HS-27A (cell line): ENCODE measurements around the gene VPS9D1.
"Not testable (repeated sequence)": the region's sequence is repeated elsewhere in the genome, so short reads cannot be mapped to it uniquely, and the experiment has no call there.

Experiments
- DNase-seq: peaks from one replicate; pipeline ENCODE4 v3.0.0-alpha.2; 2012; ENCODE audit warnings: low read depth, missing footprints

Gene VPS9D1

DNA sequence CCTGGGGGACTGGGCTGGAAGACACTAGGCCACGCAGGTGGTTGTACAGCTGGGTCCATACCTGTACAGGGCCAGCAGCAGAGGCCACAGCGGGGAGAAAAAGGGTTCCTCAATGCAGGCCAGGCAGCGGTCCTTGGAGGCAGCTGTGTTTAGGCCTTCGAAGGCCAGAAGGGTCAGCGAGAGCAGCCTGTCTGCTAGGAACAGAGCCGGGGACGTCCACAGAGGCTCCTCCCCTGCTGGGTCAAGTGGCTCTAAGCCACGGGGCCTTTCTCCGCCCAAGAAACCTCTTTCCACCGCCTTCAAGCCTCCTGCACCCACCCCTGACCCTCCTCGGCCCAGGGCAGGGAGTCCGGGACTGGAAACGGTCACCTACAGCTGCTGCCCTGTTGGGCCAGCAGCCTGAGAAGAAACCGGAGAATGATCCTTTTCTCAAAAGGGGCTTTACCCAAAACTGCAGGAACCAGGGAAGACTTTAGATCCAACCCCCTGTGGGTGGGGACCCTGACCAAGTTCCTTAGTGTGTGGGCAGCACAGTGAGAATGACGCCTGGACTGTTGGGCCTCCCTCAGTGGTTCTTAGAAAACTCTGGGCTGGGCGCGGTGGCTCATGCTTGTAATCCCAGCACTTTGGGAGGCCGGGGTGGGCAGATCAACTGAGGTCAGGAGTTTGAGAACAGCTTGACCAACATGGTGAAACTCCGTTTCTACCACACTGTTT lies 10.8 kb downstream of the VPS9D1 start:
- DNase-seq: no peak

- no peak for DNase-seq
These were observed 11.5 kb downstream of the VPS9D1 start for GRCh38 chr16:89709166-89709565.

DNA sequence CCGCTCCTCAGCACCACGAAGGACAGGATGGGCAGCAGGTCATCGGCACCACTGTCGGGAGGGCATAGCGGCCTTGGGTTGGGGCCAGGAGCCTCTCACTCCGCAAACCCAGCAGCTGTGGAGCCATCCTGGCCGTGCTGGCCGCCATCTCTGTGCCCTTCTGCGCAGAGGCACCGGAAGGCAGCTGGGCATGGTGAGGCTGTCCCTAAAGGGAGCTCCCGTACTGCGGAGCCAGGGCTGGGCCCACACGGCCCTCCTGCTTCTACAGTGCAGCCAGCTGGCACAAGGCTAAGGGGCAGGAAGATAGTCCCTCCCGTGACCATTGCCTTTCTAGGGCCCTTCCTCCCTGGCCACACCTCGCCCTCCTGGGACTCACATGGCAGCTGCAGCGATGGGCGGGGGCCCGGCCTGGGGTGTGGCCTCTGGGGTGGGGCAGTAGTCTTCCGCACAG lies 12.2 kb downstream of the VPS9D1 start:
- DNase-seq: no peak

DNA sequence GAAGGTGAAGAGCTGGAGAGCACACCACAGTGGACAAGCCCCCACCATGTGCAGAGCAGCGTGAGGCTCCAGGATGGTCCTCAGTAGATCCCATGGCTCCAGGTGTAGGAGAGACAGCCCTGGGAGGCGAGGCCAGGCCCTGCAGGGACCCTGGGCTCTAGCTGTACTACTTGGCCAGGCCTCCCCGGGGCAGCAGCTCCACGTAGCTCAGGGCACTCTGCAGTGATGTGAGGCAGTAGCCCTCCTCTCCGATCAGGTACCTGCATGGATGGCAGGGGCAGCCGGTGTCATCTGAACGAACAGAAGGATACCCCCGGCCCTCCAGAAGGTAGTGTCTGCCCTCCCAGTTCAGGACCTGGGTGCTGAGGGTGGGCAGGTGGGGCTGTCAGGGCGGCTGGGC lies 13.0 kb downstream of the VPS9D1 start:
- DNase-seq: no peak

GRCh38 chr16:89706518-89707260 lies 14.0 kb downstream of the VPS9D1 start:
- DNase-seq: no peak

DNA sequence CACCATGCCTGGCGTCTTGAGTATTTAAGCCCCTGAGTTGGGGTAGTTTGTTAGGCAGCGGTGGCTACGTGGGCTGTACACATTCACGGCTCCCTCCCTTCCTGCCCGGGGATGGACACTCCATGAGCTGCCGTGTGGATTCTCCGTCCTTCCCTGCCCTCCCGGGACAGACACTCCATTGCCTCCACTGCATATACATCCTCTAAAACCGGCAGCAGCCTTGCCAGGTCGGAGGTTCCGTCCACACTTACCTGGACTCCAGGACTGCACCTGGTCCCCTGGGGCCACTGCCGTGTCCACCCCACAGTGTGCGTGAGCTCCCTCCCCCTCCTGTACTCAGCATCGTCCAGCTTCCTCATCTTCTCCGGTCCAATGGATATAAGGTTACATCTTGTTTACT lies 15.7 kb downstream of the VPS9D1 start:
- no peak for DNase-seq

DNA sequence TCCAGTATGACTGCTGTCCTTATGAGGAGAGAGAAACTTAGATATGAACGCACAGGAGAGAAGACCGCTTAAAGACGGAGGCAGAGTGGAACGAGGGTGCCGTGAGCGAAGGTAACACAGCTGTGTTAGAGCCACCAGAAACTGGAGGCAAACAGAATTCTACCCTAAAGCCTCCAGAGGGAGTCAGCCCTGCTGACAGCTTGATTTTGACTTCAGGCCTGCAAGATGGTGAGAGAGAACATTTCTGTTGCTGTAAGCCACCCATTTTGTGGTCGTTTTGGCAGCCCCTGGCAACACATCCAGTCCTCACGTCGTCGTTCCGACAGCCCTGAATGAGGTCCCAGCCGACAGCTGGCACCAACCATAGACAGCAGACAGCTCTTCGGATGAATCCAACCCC lies 16.4 kb downstream of the VPS9D1 start:
- DNase-seq: no peak

DNA sequence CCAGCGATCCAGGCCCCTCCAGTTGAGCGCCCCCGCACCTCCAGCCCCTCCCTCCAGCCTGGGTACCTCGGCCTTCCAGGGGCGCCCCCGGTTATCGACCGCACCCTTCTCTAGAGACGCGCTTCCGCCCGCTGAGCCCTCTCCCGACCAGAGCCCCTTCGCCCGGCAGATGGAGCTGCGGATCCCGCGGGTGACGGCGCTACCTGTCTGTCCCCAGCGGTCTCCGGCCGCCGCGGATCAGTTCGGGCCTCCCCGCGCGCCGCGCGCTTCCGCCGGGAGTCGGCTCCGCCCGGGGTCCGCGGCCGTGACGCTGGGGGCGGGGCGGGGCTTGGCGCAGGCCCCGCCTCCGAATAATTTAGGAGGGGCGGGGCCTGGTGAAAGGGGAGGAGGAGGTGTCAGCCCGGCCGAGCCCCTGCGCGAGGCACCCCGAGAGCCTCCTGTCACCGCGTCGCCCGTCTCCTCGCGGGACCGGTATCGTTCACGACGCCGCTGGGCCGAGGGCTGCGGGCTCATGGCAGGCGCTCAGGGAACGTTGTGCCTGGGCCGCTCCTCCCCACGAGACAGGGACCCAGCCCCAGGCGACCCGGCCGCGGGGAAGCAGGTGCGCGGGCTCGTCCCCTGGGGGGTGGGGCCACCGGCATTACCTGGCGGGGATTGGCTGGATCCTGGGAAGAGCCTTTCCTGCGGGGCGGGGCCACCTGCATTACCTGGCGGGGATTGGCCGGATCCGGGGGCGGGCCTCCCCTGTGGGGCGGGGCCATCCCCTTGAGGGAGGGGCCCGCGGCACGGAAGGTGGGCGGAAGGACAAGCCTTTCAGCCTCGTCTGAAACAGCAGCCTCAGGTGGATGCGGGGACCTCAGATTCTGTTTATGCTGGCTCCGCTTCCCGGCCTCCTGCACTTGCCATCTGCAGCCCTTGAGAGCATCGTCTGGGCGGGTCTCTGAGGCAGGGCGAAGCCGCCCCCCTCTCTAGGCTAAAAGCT lies 19.0 kb downstream of the VPS9D1 start, which contains the start of gene SPATA2L:
SPATA2L (minus strand) TSS at position 281 of the 982 bp plus-strand sequence. CDS start 473 bp downstream, outside the sequence.
- no peak for DNase-seq

DNA sequence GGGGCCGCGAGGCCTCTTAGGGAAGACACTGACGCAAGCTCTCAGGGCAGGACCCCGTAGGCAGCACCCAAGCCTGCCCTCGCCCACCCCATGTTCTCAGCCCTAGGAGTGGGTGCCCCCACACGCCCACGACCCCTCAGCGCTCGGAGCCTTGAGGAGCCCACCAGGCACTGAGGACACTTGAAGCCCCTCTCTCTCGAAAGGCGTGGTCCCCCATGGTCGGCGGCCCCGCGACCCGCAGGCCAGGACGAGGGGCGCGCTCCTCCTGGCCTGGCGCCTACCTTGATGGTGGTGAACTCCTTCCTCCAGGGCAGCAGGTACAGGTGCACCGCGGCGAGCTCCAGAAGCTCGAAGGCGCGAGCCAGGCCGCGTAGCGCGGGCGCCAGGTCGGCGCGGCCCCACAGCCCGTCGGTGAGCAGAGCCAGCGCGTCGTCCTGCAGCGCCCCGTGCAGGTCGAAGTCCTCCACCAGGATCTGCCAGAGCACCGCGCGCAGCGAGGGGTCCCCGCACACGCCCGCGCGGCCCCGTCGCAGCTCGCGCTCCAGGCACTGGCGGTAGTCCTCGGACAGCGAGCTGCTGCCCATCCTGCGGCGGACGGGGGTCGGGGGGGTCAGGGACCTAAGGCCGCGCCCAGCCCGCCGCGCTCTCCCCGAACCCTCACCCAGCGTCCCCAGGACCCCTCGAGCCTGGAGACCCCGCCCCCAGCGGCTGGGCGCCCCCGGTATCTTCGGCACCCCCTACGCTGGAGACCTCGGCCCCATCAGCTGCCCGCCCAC lies 19.9 kb downstream of the VPS9D1 start:
- DNase-seq: no peak

- peak; percentile 94 for DNase-seq
These were observed 20.5 kb downstream of the VPS9D1 start for GRCh38 chr16:89700100-89700648.

GRCh38 chr16:89699629-89700099 lies 21.0 kb downstream of the VPS9D1 start:
- DNase-seq: not testable (repeated sequence)

DNA sequence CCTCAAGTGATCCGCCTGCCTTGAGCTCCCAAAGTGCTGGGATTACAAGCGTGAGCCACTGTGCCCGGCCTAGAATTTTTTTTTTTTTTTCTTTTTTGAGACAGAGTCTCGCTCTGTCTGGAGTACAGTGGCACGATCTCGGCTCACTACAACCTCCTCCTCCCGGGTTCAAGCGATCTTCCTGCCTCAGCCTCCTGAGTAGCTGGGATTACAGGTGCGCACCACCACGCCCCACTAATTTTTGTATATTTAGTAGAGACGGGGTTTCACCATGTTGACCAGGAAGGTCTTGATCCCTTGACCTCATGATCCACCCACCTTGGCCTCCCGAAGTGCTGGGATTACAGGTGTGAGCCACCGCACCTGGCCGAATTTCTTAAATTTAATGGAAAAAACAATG lies 22.0 kb downstream of the VPS9D1 start:
- not testable (repeated sequence) for DNase-seq

DNA sequence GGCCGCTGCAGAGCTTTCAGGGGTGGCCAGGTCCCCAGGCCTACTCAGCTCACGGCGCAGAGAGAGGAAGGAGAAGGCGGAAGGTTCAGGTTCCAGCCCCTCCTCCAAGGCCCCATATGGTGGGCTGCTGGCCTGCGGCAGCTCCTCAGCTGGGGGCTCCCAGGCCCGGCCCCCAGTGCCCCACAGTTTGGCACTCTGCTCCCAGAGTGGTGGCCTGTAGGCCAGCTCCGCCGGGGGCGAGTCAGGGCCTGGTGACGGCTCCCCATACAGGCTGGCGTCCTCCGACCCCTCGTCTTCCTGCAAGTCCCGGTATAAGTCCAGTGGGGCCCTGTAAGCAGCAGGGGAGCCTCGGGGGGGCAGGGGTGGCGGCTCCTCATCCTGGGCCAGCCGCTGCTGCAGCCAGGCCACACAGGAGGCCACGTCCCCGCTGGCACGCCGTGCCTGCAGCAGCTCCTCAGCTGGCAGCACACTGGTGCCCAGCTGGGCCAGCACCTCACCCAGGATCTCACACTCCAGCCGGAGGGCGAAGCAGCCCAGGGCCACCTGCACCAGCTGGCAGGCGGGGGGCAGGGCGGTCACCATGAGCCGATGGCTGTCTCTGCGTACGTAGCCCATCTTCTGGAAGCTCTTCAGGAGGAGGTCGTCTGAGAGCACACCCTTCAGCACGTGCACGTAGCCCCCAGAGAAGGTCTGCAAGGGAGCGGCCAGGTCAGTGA lies 22.9 kb downstream of the VPS9D1 start:
- no peak for DNase-seq

- no peak for DNase-seq
These were observed 23.5 kb downstream of the VPS9D1 start for GRCh38 chr16:89697161-89697615.

GRCh38 chr16:89696670-89697128 lies 24.0 kb downstream of the VPS9D1 start:
- no peak for DNase-seq

DNA sequence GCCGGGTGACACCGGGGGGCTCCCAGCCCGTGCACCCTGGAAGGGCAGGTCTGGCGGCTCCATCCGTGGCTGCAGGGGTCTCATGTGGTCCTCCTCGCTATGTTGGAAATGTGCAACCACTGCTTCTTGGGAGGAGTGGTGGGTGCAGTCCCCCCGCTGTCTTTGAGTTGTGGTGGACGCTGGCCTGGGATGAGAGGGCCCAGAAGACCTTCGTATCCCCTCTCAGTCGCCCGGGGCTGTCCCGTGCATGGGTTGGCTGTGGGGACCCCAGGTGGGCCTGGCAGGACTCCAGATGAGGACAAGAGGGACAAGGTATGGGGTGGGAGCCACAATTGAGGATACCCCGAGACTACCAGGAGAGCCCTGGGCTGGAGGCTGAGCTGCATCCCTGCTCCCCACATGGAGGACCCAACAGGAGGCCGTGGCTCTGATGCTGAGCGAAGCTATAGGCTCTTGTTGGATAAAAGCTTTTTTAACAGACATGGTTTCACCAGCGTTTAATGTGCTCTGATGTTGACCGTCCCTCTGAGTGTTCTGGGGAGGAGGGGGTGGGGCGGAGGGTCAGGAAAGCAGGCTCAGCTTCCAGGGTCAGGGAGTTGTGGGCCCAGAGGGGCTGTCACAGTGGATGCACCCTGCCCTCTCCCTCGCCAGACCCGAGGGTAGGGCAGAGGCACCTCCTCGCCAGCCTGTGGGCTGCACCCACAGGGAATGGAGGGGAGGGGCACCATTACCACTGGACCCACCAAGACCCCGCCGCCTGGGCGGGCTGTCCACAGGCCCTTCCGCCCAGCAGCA lies 24.6 kb downstream of the VPS9D1 start:
- DNase-seq: no peak

GRCh38 chr16:89695086-89695874 lies 25.4 kb downstream of the VPS9D1 start:
- no peak for DNase-seq

DNA sequence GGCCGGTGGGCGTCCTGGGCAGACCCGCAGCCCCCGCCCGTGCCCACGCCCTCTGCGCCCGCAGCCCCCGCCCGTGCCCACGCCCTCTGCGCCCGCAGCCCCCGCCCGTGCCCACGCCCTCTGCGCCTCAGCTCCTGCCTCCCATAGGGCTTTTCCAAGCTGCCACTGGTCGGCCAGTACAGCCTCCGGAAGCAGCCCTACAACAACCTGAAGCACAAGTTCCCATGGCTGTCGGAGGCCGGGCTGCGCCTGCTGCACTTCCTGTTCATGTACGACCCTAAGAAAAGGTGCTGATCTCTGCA lies 26.0 kb downstream of the VPS9D1 start:
- DNase-seq: not testable (repeated sequence)
